Measurements from ENCODE around the gene DNAJC10.
"Not testable (repeated sequence)": the region's sequence is repeated elsewhere in the genome, so short reads cannot be mapped to it uniquely, and the experiment has no call there.

The DNAJC10 gene, protein sequence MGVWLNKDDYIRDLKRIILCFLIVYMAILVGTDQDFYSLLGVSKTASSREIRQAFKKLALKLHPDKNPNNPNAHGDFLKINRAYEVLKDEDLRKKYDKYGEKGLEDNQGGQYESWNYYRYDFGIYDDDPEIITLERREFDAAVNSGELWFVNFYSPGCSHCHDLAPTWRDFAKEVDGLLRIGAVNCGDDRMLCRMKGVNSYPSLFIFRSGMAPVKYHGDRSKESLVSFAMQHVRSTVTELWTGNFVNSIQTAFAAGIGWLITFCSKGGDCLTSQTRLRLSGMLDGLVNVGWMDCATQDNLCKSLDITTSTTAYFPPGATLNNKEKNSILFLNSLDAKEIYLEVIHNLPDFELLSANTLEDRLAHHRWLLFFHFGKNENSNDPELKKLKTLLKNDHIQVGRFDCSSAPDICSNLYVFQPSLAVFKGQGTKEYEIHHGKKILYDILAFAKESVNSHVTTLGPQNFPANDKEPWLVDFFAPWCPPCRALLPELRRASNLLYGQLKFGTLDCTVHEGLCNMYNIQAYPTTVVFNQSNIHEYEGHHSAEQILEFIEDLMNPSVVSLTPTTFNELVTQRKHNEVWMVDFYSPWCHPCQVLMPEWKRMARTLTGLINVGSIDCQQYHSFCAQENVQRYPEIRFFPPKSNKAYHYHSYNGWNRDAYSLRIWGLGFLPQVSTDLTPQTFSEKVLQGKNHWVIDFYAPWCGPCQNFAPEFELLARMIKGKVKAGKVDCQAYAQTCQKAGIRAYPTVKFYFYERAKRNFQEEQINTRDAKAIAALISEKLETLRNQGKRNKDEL

DNA sequence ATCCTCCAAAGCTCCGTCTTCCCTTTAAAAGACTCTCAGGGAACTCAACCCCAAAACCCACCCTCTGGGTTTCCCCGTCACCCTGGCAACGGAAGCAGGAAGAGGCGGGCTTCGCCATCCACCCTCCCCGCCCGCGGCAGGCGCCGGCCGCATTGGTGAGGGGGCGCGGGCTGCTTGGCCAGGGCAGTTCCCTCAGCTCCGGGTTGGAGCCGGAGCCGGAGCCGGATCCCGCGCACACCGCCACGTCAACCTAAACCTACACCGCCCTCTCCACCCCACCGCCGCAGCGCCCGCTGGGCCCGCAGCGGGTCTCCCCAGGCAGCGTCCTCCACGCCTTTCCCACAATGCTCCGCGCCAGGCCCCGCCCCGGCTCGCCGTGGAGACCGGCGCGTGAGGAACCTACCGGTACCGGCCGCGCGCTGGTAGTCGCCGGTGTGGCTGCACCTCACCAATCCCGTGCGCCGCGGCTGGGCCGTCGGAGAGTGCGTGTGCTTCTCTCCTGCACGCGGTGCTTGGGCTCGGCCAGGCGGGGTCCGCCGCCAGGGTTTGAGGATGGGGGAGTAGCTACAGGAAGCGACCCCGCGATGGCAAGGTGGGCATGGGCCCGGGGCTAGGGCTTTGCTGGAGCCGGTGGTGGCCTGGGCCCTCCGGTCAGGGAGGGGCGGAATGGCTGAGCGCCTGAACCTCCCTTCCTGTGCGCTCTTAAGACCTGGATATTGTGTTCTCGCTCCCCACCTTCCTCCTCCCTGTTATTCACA, at the start of gene DNAJC10:
Gene DNAJC10, plus strand, starts transcription at position 366 of the 758 bp plus-strand sequence. CDS start 1,830 bp downstream, outside the sequence.
- peak within 1 kb of the TSS; percentile 81 for H3K27ac ChIP-seq (ENCODE audit: low read depth, low read length)
- H3K9me3 ChIP-seq (ENCODE audit: control insufficient read depth in 5 of 5, low read length in 5 of 5) = no peaks in the 10 kb centered on the region
- no peaks in the 10 kb centered on the region for H3K27me3 ChIP-seq (ENCODE audit: control insufficient read depth in 5 of 5, insufficient read depth in 4 of 5, low read length in 5 of 5)
- peaks cover 2 to 9% (median 5%) of the 10 kb centered on the region in 5 donors for H3K36me3 ChIP-seq (ENCODE audit: control insufficient read depth in 5 of 5, insufficient read depth in 5 of 5, low read length in 5 of 5)
- H3K4me3 ChIP-seq (ENCODE audit: low read depth in 1 of 5, low read length in 5 of 5) = peak within 1 kb of the TSS; percentile 90 to 98 (median 96)
- peak within 1 kb of the TSS; percentile 57 to 96 (median 92) for H3K9ac ChIP-seq (ENCODE audit: low read length in 5 of 5)
- H3K4me1 ChIP-seq (ENCODE audit: control insufficient read depth in 5 of 5, insufficient read depth in 5 of 5, low read length in 5 of 5) = peaks cover 0 to 37% (median 29%) of the 10 kb centered on the region in 5 donors

DNA sequence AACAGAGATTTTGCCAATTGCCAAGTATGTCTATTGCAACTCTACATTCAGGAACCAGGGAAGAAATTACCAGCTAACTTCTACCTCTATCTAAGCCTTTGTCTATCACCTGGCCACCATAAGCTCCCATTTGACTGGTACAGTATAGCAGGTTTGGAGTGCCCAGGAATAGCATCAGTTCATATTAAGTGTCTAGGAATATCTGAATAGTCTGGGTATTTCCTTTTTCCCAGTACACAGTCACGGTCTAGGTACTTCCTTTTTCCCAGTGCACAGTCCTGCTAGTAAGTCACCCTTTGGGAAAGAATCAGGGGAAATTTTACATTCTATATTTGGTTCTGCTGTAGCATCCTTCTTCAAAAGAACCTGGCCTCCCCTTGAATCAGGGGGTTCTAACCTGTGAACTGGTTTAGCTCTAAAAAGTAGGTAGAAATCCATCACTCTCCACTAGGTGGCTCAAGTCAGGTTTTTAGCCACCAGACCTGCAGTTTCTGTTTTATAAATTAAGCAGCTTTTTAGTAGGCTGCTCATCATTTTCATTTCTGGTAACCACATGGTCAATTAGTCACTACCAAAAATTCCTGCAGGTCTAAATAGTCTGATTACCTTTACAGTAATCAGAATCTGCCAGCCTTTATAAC, 49.3 kb upstream of the DNAJC10 start:
- Histone ChIP-seq H3K36me3 (ENCODE audit: control insufficient read depth in 5 of 5, insufficient read depth in 5 of 5, low read length in 5 of 5) (no peaks in the 10 kb centered on the region), H3K4me3 (ENCODE audit: low read depth in 1 of 5, low read length in 5 of 5) (no peak overlapping the region), H3K9ac (ENCODE audit: low read length in 5 of 5) (no peak overlapping the region), H3K27me3 (ENCODE audit: control insufficient read depth in 5 of 5, insufficient read depth in 4 of 5, low read length in 5 of 5) (no peaks in the 10 kb centered on the region), H3K27ac (ENCODE audit: low read depth, low read length) (no peak overlapping the region), H3K4me1 (ENCODE audit: control insufficient read depth in 5 of 5, insufficient read depth in 5 of 5, low read length in 5 of 5) (peaks cover 0 to 2% (median 0%) of the 10 kb centered on the region in 5 donors), H3K9me3 (ENCODE audit: control insufficient read depth in 5 of 5, low read length in 5 of 5) (no peaks in the 10 kb centered on the region)

DNA sequence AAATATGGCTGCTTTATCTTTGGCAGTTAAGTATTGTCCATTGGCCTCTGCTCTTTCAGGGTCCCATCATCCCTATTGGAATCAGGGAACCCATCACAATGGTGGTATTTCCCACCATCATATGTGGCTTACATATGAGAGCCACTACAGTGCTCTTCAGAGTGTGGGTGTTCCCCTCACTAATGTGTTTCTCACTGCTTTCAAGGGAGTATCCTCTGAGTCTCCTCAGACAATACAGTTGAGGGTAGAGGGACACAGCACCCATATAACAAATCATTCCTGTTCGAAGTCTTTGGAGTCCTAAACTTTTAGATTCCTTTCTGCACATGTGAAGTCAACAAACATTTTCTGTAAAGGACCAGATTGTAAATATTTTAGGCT, 48.8 kb upstream of the DNAJC10 start:
- Histone ChIP-seq H3K9me3 (ENCODE audit: control insufficient read depth in 5 of 5, low read length in 5 of 5) (no peaks in the 10 kb centered on the region), H3K4me3 (ENCODE audit: low read depth in 1 of 5, low read length in 5 of 5) (no peak overlapping the region), H3K27me3 (ENCODE audit: control insufficient read depth in 5 of 5, insufficient read depth in 4 of 5, low read length in 5 of 5) (no peaks in the 10 kb centered on the region), H3K27ac (ENCODE audit: low read depth, low read length) (no peak overlapping the region), H3K9ac (ENCODE audit: low read length in 5 of 5) (no peak overlapping the region), H3K4me1 (ENCODE audit: control insufficient read depth in 5 of 5, insufficient read depth in 5 of 5, low read length in 5 of 5) (peaks cover 0 to 2% (median 0%) of the 10 kb centered on the region in 5 donors), H3K36me3 (ENCODE audit: control insufficient read depth in 5 of 5, insufficient read depth in 5 of 5, low read length in 5 of 5) (no peaks in the 10 kb centered on the region)

DNA sequence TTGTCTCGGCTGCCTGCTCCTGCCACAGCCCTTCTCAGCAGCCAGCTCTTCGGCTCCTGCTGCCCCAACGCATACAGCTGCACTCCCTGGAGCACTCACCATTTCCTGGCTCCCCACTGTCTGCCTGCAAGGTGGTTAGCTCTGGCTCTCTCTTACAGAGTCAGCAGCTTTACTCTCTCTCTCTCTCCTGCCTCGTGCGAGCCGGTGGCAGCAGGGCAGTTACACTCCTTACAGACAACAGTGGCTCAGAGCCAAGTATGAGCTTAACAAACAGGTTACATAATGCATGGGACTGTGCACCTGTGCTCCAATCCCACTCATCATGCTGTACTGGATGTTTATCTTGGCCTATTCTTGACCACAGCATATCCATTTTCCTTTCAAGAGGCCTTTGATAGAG, 47.4 kb upstream of the DNAJC10 start:
- Histone ChIP-seq H3K9me3 (ENCODE audit: control insufficient read depth in 5 of 5, low read length in 5 of 5) (no peaks in the 10 kb centered on the region), H3K36me3 (ENCODE audit: control insufficient read depth in 5 of 5, insufficient read depth in 5 of 5, low read length in 5 of 5) (no peaks in the 10 kb centered on the region), H3K4me3 (ENCODE audit: low read depth in 1 of 5, low read length in 5 of 5) (no peak overlapping the region), H3K27me3 (ENCODE audit: control insufficient read depth in 5 of 5, insufficient read depth in 4 of 5, low read length in 5 of 5) (no peaks in the 10 kb centered on the region), H3K9ac (ENCODE audit: low read length in 5 of 5) (no peak overlapping the region), H3K27ac (ENCODE audit: low read depth, low read length) (no peak overlapping the region), H3K4me1 (ENCODE audit: control insufficient read depth in 5 of 5, insufficient read depth in 5 of 5, low read length in 5 of 5) (peaks cover 0 to 2% (median 0%) of the 10 kb centered on the region in 5 donors)

DNA sequence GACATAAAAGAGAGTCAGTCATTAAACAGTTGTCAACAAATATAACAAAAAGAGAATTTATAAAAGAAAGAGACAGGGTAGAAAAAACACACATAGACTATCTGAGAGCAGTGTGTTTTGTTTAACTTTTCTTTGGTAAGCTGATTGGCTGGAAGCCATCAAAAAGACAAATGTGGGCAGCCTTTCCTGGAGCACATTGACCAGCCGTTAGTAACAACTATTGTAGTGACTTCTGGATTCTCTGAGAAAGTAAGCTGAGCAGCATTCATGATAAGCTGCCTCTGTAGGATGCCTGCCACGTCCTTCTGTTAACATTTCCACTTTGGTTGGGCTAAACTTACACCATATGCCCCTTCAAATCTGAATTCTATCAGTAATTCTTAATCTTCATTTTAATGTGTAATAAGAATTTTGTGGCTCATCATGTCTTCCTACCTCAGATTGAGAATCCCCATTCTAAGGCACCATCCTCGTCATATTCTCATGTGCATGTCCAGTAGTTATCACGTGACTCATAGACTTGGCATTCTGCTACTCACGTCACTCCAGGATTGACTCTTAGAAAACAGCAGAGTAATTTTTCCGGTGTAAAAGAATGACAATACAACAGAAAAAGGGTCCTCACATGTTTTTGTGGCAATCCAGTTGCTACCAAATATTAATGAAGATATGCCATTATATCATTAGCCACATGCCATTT, 43.4 kb upstream of the DNAJC10 start:
- H3K9me3 ChIP-seq (ENCODE audit: control insufficient read depth in 5 of 5, low read length in 5 of 5) = no peaks in the 10 kb centered on the region
- H3K36me3 ChIP-seq (ENCODE audit: control insufficient read depth in 5 of 5, insufficient read depth in 5 of 5, low read length in 5 of 5) = no peaks in the 10 kb centered on the region
- H3K27me3 ChIP-seq (ENCODE audit: control insufficient read depth in 5 of 5, insufficient read depth in 4 of 5, low read length in 5 of 5) = no peaks in the 10 kb centered on the region
- no peak overlapping the region for H3K9ac ChIP-seq (ENCODE audit: low read length in 5 of 5)
- no peak overlapping the region for H3K4me3 ChIP-seq (ENCODE audit: low read depth in 1 of 5, low read length in 5 of 5)
- no peak overlapping the region for H3K27ac ChIP-seq (ENCODE audit: low read depth, low read length)
- H3K4me1 ChIP-seq (ENCODE audit: control insufficient read depth in 5 of 5, insufficient read depth in 5 of 5, low read length in 5 of 5) = no peaks in the 10 kb centered on the region

DNA sequence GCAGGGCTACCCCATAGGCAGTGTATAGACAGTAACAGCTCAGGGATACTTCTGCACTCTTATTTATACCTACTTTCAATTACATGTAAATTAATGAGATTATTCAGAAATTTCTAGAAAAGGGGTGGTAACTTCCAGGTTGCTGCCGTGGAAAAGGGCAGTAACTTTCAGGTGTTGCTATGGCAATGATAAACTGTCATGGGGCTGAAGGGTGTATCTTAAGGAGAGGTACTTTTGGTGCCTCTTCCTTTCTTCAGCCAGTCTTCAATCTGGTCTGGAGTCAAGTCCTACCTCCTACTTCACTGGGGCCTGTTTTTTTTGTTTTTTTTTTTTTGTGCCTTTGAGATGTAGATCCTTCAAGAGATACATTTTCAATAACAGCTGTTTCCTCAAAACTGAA, 35.2 kb upstream of the DNAJC10 start:
- no peak overlapping the region for H3K9ac ChIP-seq (ENCODE audit: low read length in 5 of 5)
- no peak overlapping the region for H3K27ac ChIP-seq (ENCODE audit: low read depth, low read length)
- no peaks in the 10 kb centered on the region for H3K9me3 ChIP-seq (ENCODE audit: control insufficient read depth in 5 of 5, low read length in 5 of 5)
- H3K4me3 ChIP-seq (ENCODE audit: low read depth in 1 of 5, low read length in 5 of 5) = no peak overlapping the region
- H3K27me3 ChIP-seq (ENCODE audit: control insufficient read depth in 5 of 5, insufficient read depth in 4 of 5, low read length in 5 of 5) = no peaks in the 10 kb centered on the region
- H3K4me1 ChIP-seq (ENCODE audit: control insufficient read depth in 5 of 5, insufficient read depth in 5 of 5, low read length in 5 of 5) = peaks cover 0 to 8% (median 0%) of the 10 kb centered on the region in 5 donors
- H3K36me3 ChIP-seq (ENCODE audit: control insufficient read depth in 5 of 5, insufficient read depth in 5 of 5, low read length in 5 of 5) = no peaks in the 10 kb centered on the region

DNA sequence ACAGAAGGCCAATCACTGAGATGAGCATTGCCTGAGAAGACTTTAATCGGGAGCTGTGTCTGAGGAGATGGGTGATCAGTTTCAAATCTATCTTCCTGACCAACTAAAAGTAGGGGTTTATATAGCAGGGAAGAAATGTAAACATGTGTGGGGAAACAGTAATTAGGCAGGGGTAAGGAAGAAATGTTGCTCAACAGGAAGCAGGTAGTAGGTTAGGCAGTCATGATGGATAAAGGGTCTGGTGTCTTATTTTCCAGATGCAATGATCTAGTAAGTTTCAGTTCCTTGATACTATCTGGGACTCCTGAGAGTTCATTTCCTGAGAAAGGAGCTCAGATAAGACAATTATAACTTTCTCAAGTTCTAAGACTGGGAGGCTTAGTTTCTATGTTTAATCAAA, 33.8 kb upstream of the DNAJC10 start:
- Histone ChIP-seq H3K9me3 (ENCODE audit: control insufficient read depth in 5 of 5, low read length in 5 of 5) (no peaks in the 10 kb centered on the region), H3K9ac (ENCODE audit: low read length in 5 of 5) (no peak overlapping the region), H3K4me1 (ENCODE audit: control insufficient read depth in 5 of 5, insufficient read depth in 5 of 5, low read length in 5 of 5) (peaks cover 0 to 8% (median 0%) of the 10 kb centered on the region in 5 donors), H3K4me3 (ENCODE audit: low read depth in 1 of 5, low read length in 5 of 5) (no peak overlapping the region), H3K27ac (ENCODE audit: low read depth, low read length) (no peak overlapping the region), H3K27me3 (ENCODE audit: control insufficient read depth in 5 of 5, insufficient read depth in 4 of 5, low read length in 5 of 5) (no peaks in the 10 kb centered on the region), H3K36me3 (ENCODE audit: control insufficient read depth in 5 of 5, insufficient read depth in 5 of 5, low read length in 5 of 5) (no peaks in the 10 kb centered on the region)

DNA sequence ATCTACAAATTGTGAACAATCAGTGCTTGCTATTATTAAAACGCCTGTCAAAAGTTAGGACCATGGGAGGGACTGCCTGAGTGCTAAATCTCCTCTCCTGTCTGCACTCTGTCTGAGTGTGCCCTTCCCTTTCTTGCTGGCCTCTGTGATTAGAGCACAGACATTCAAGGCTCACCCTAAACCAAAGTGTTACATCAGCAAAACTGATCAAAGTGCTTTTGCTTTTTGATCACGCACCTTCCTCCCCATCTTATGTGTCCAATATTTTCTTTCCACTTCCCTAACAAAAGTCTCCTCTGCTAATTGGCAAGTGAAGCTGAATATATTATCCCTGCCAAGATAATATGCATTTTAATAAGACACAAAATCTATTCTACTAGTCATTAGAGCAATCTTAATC, 30.5 kb upstream of the DNAJC10 start:
- Histone ChIP-seq H3K27me3 (ENCODE audit: control insufficient read depth in 5 of 5, insufficient read depth in 4 of 5, low read length in 5 of 5) (no peaks in the 10 kb centered on the region), H3K36me3 (ENCODE audit: control insufficient read depth in 5 of 5, insufficient read depth in 5 of 5, low read length in 5 of 5) (no peaks in the 10 kb centered on the region), H3K9ac (ENCODE audit: low read length in 5 of 5) (no peak overlapping the region), H3K4me3 (ENCODE audit: low read depth in 1 of 5, low read length in 5 of 5) (no peak overlapping the region), H3K27ac (ENCODE audit: low read depth, low read length) (no peak overlapping the region), H3K4me1 (ENCODE audit: control insufficient read depth in 5 of 5, insufficient read depth in 5 of 5, low read length in 5 of 5) (peaks cover 0 to 8% (median 0%) of the 10 kb centered on the region in 5 donors), H3K9me3 (ENCODE audit: control insufficient read depth in 5 of 5, low read length in 5 of 5) (no peaks in the 10 kb centered on the region)

DNA sequence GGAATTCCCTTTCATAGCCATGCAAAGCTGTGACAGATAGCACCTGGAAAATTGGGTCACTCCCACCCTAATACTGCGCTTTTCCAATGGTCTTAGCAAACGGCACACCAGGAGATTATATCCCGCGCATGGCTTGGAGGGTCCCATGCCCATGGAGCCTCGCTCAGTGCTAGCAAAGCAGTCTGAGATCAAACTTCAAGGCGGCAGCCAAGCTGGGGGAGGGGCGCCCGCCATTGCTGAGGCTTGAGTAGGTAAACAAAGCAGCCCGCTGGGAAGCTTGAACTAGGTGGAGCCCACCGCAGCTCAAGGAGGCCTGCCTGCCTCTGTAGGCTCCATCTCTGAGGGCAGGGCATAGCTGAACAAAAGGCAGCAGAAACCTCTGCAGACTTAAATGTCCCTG, 29.3 kb upstream of the DNAJC10 start:
- not testable (repeated sequence) for H3K4me1 ChIP-seq (ENCODE audit: control insufficient read depth in 5 of 5, insufficient read depth in 5 of 5, low read length in 5 of 5)

More for the DNA sequence above, 29.3 kb upstream of the DNAJC10 start:
- H3K27ac ChIP-seq (ENCODE audit: low read depth, low read length); H3K36me3 ChIP-seq (ENCODE audit: control insufficient read depth in 5 of 5, insufficient read depth in 5 of 5, low read length in 5 of 5); H3K9me3 ChIP-seq (ENCODE audit: control insufficient read depth in 5 of 5, low read length in 5 of 5); H3K27me3 ChIP-seq (ENCODE audit: control insufficient read depth in 5 of 5, insufficient read depth in 4 of 5, low read length in 5 of 5); H3K4me3 ChIP-seq (ENCODE audit: low read depth in 1 of 5, low read length in 5 of 5); H3K9ac ChIP-seq (ENCODE audit: low read length in 5 of 5): not testable (repeated sequence)

Data from subcutaneous abdominal adipose tissue (tissue), 5 donors.